Measurements from ENCODE around the gene FMN2. TPM values are rescaled to one million over a fixed set of nuclear protein-coding genes. Genes with fewer than 3 reads are reported as not detected.
A peak's percentile ranks its signal among the peaks of the same experiment; 100 is the strongest.
"Not testable (repeated sequence)": the region's sequence is repeated elsewhere in the genome, so short reads cannot be mapped to it uniquely, and the experiment has no call there.

The FMN2 gene
- total RNA-seq, 2 donors from 2014 or later = 26.9 to 27.2 TPM

DNA sequence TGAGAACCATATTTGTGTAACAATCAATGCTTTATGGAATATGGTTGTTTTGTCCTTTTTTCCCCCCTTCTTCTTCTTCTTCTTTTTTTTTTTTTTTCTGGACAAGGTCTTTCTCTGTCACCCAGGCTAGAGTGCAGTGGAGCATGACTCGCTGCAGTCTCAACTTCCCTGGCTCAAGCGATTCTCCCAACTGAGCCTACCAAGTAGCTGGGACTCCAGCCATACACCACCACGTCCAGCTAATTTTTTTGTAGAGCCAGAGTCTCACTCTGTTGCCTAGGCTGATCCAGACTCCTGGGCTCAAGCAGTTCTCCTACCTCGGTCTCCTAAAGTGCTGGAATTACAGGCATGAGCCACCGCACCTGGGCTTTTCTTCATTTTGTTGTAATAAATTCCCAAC, 86.7 kb downstream of the FMN2 start:
- Histone ChIP-seq H3K27me3 (ENCODE audit: control insufficient read depth, insufficient read depth, low read length, poor library complexity, severe bottlenecking) (no peaks in the 10 kb centered on the region), H3K9ac (ENCODE audit: extremely low read depth, low read length, poor library complexity, severe bottlenecking) (no peak overlapping the region), H3K27ac (ENCODE audit: low read depth, low read length) (no peak overlapping the region), H3K36me3 (ENCODE audit: control insufficient read depth, insufficient read depth, low read length) (peaks cover 56% of the 10 kb centered on the region), H3K9me3 (ENCODE audit: control insufficient read depth, low read length) (no peaks in the 10 kb centered on the region), H3K4me3 (ENCODE audit: low read length) (no peak overlapping the region), H3K4me1 (ENCODE audit: control insufficient read depth, insufficient read depth, low read length) (no peaks in the 10 kb centered on the region)
- TF ChIP-seq CTCF (conservative IDR thresholded peaks at IDR 0.05) = no peak
- 97 to 100% methylated on average over 4 to 5 of the region's 5 CpGs for WGBS, 2 experiments (ENCODE audit: insufficient coverage in 1 of 2, insufficient read length in 1 of 2)
- peaks cover 10% of the 10 kb centered on the region for H3K4me1 Mint-ChIP-seq
- no peak for DNase-seq
- H3K27me3 Mint-ChIP-seq (ENCODE audit: insufficient read depth) = no peaks in the 10 kb centered on the region
- H3K4me3 Mint-ChIP-seq = no peak overlapping the region
- H3K9me3 Mint-ChIP-seq = no peaks in the 10 kb centered on the region
- H3K36me3 Mint-ChIP-seq (ENCODE audit: low read depth) = peaks cover 47% of the 10 kb centered on the region
- H3K27ac Mint-ChIP-seq = no peak overlapping the region

DNA sequence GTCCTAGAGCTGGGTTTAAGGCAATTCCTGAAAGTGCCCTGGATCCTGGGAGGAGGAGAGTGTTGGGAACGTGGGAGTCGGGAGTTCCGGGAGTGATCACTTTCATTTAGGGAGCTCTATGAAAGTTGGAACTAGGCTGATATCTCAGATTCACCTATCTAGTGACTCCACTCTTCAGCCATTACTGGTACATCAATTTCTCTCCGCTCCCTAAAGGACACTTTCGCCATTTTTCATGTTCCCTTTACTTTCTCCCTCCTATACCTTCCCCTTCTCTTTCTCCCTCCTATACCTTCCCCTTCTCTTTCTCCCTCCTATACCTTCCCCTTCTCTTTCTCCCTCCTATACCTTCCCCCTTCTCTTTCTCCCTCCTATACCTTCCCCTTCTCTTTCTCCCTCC, 93.0 kb downstream of the FMN2 start:
- not testable (repeated sequence) for H3K4me1 ChIP-seq (ENCODE audit: control insufficient read depth, insufficient read depth, low read length); H3K27ac ChIP-seq (ENCODE audit: low read depth, low read length); DNase-seq; H3K9ac ChIP-seq (ENCODE audit: extremely low read depth, low read length, poor library complexity, severe bottlenecking); H3K4me1 Mint-ChIP-seq; H3K9me3 Mint-ChIP-seq; H3K27me3 ChIP-seq (ENCODE audit: control insufficient read depth, insufficient read depth, low read length, poor library complexity, severe bottlenecking); H3K27me3 Mint-ChIP-seq (ENCODE audit: insufficient read depth); H3K4me3 ChIP-seq (ENCODE audit: low read length); H3K27ac Mint-ChIP-seq; H3K9me3 ChIP-seq (ENCODE audit: control insufficient read depth, low read length); H3K4me3 Mint-ChIP-seq
- WGBS, 2 experiments (ENCODE audit: insufficient coverage in 1 of 2, insufficient read length in 1 of 2) = 92 to 94% methylated on average over 5 of the region's 5 CpGs
- peaks cover 37% of the 10 kb centered on the region for H3K36me3 Mint-ChIP-seq (ENCODE audit: low read depth)
- peaks cover 43% of the 10 kb centered on the region for H3K36me3 ChIP-seq (ENCODE audit: control insufficient read depth, insufficient read depth, low read length)

DNA sequence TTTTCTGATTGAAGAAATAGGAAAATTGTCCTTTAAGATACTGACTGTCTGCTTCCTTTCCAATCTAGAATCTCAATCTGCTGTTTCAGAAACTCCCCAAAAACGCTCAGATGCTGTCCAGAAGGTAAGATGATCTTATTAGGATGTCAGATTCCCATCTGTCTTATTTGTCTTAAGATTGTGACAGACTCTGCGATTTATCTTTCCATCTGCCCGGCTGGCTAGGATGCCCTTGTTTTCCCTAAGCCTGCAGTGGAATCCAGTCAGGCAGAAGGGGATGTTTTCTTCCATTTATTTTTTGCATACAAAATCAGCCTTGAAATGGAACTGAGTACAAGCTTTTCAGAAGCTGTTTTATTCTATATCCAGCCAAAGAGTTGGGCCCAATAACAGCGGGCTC, 96.5 kb downstream of the FMN2 start:
- Histone ChIP-seq H3K4me3 (ENCODE audit: low read length) (no peak overlapping the region), H3K4me1 (ENCODE audit: control insufficient read depth, insufficient read depth, low read length) (peaks cover 12% of the 10 kb centered on the region), H3K9ac (ENCODE audit: extremely low read depth, low read length, poor library complexity, severe bottlenecking) (no peak overlapping the region), H3K36me3 (ENCODE audit: control insufficient read depth, insufficient read depth, low read length) (peaks cover 15% of the 10 kb centered on the region), H3K27me3 (ENCODE audit: control insufficient read depth, insufficient read depth, low read length, poor library complexity, severe bottlenecking) (no peaks in the 10 kb centered on the region), H3K9me3 (ENCODE audit: control insufficient read depth, low read length) (no peaks in the 10 kb centered on the region), H3K27ac (ENCODE audit: low read depth, low read length) (no peak overlapping the region)
- no peak for DNase-seq
- no peak overlapping the region for H3K4me3 Mint-ChIP-seq
- WGBS, 2 experiments (ENCODE audit: insufficient coverage in 1 of 2, insufficient read length in 1 of 2) = 90 to 95% methylated on average over 3 to 4 of the region's 4 CpGs
- no peak for TF ChIP-seq CTCF (conservative IDR thresholded peaks at IDR 0.05)
- H3K27me3 Mint-ChIP-seq (ENCODE audit: insufficient read depth) = peaks cover 8% of the 10 kb centered on the region
- H3K4me1 Mint-ChIP-seq = peaks cover 19% of the 10 kb centered on the region
- peaks cover 13% of the 10 kb centered on the region for H3K36me3 Mint-ChIP-seq (ENCODE audit: low read depth)
- H3K27ac Mint-ChIP-seq = no peak overlapping the region
- no peaks in the 10 kb centered on the region for H3K9me3 Mint-ChIP-seq

DNA sequence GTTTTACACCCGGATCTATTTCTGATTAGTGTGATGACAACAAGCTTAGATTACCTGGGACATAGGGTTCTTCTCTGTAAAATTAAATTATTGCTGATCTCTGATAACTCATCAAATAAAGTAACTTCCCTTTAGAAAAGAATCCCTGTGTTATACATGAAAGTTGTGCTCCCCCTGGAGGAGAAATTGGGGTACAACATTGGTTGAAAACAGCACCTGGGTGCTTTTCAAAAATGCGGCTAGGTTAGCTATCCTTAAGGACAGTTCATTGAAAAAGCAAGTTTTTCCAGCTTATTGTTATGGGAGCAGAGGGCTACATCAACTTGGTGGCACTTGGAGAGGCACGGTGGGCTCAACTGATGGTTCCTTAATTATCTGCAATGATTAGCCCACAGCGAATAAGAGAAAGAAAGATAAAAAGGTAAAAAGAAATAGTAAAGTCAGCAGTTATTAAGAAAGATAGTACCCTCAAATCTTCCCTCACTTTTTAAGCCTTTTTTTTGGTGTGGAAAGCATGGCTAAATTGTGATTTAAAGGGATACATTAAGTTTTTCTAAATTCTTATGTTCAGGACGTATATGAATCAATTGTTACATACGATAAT, 97.8 kb downstream of the FMN2 start:
- H3K9me3 ChIP-seq (ENCODE audit: control insufficient read depth, low read length) = no peaks in the 10 kb centered on the region

More for the DNA sequence above, 97.8 kb downstream of the FMN2 start:
- no peak overlapping the region for H3K27ac ChIP-seq (ENCODE audit: low read depth, low read length)
- TF ChIP-seq CTCF (conservative IDR thresholded peaks at IDR 0.05) = peak; percentile 86
- no peak overlapping the region for H3K4me3 Mint-ChIP-seq
- H3K4me1 ChIP-seq (ENCODE audit: control insufficient read depth, insufficient read depth, low read length) = peaks cover 19% of the 10 kb centered on the region
- H3K27me3 ChIP-seq (ENCODE audit: control insufficient read depth, insufficient read depth, low read length, poor library complexity, severe bottlenecking) = no peaks in the 10 kb centered on the region
- H3K9ac ChIP-seq (ENCODE audit: extremely low read depth, low read length, poor library complexity, severe bottlenecking) = no peak overlapping the region
- peaks cover 3% of the 10 kb centered on the region for H3K27me3 Mint-ChIP-seq (ENCODE audit: insufficient read depth)
- H3K27ac Mint-ChIP-seq = no peak overlapping the region
- peaks cover 30% of the 10 kb centered on the region for H3K4me1 Mint-ChIP-seq
- H3K9me3 Mint-ChIP-seq = no peaks in the 10 kb centered on the region
- H3K36me3 ChIP-seq (ENCODE audit: control insufficient read depth, insufficient read depth, low read length) = peaks cover 15% of the 10 kb centered on the region
- 42 to 61% methylated on average over 2 to 5 of the region's 6 CpGs for WGBS, 2 experiments (ENCODE audit: insufficient coverage in 1 of 2, insufficient read length in 1 of 2)
- peaks cover 11% of the 10 kb centered on the region for H3K36me3 Mint-ChIP-seq (ENCODE audit: low read depth)
- peak; percentile 77 for DNase-seq
- no peak overlapping the region for H3K4me3 ChIP-seq (ENCODE audit: low read length)

Measured in endodermal cell (in vitro differentiated cells).